Measurements from ENCODE around the gene ANKRD27.

DNA sequence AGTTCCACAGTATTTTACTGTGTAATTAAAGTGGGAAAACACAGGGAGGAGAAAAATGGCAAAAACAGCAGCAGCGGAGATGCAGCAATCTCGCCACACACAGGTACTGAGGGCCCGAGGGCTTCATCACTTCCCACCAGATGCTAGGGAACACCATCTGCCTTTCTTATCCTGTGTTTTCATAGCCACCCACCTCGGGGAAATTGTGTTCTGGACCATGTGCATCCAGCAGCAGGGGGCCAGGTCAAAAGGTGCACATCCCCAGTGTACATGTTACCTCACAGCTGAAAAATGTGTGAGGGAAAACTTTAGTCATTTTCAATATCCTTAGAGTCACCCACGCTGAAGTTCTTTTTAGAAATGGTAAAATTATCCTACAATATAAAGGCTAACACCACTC lies 63.8 kb downstream of the ANKRD27 start:
- TF ChIP-seq, protein P1, sequence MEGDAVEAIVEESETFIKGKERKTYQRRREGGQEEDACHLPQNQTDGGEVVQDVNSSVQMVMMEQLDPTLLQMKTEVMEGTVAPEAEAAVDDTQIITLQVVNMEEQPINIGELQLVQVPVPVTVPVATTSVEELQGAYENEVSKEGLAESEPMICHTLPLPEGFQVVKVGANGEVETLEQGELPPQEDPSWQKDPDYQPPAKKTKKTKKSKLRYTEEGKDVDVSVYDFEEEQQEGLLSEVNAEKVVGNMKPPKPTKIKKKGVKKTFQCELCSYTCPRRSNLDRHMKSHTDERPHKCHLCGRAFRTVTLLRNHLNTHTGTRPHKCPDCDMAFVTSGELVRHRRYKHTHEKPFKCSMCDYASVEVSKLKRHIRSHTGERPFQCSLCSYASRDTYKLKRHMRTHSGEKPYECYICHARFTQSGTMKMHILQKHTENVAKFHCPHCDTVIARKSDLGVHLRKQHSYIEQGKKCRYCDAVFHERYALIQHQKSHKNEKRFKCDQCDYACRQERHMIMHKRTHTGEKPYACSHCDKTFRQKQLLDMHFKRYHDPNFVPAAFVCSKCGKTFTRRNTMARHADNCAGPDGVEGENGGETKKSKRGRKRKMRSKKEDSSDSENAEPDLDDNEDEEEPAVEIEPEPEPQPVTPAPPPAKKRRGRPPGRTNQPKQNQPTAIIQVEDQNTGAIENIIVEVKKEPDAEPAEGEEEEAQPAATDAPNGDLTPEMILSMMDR (IDR thresholded peaks at IDR 0.05 in 2 of 3, conservative IDR thresholded peaks at IDR 0.05 in 1 of 3; ENCODE audit: control insufficient read depth in 2 of 3, extremely low read depth in 1 of 3, insufficient read depth in 1 of 3, low read depth in 3 of 3, low read length in 3 of 3) = no peak
- TF ChIP-seq EP300 (IDR thresholded peaks at IDR 0.05; ENCODE audit: borderline replicate concordance in 1 of 2, control insufficient read depth in 1 of 2, low read depth in 2 of 2, low read length in 2 of 2) = no peak
- no peak for TF ChIP-seq RCOR1 (conservative IDR thresholded peaks at IDR 0.05; ENCODE audit: low read depth, low read length)

Data from GM12878 (cell line).